ENCODE results near the gene CCDC185. TPM values are rescaled to one million over a fixed set of nuclear protein-coding genes. Genes with fewer than 3 reads are reported as not detected.

The CCDC185 gene
- total RNA-seq, 1 donor from 2014 or later: not detected

DNA sequence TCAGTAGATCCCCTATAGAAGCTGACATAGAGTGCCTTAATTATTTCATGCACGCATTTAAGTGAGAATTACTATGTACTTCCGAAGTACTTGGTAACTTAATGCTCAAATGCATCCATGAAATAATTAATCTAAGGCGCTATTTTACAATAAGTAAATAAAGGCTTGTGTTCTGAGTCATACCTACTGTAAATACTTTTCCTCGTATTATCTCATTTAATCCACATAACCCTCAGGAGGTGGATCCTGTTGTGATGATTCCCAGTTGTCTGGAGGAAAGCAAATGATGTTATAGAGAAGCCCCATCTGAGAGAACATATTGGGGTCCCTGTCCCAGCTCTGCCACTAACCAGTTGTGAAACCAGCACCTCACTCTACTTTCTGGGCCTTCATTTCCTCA, 45.6 kb upstream of the CCDC185 start:
- Mint-ChIP-seq H3K27me3 (ENCODE audit: unreplicated experiment) (peaks cover 3% of the 10 kb centered on the region), H3K36me3 (ENCODE audit: unreplicated experiment) (no peaks in the 10 kb centered on the region), H3K27ac (ENCODE audit: unreplicated experiment) (no peak overlapping the region), H3K9me3 (ENCODE audit: unreplicated experiment) (no peaks in the 10 kb centered on the region), H3K4me3 (ENCODE audit: unreplicated experiment) (no peak overlapping the region), H3K4me1 (ENCODE audit: unreplicated experiment) (no peaks in the 10 kb centered on the region)
- no peak for TF ChIP-seq CTCF (IDR thresholded peaks at IDR 0.05)
- DNase-seq (ENCODE audit: extremely low spot score, unreplicated experiment): no peak

DNA sequence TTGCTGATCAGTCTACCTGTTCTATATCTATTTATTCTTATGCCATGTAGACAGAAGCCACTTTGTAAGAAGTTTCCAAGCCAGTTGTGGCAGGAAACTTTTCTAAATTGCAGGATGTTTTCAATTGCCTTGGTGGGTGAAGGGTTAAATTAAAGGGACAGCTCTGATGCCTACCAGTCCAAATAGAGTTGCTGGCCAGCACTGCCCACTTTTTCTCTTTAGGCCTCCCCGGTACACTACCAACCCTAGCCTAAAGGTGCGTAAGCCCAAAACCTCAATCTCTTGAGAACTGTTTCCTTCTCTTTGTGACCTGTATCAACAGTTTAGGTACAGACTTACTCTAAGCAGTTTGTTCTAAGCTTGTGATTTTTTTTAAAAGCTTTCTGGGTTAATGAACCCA, 44.8 kb upstream of the CCDC185 start:
- H3K27me3 Mint-ChIP-seq (ENCODE audit: unreplicated experiment): peaks cover 3% of the 10 kb centered on the region
- no peaks in the 10 kb centered on the region for H3K36me3 Mint-ChIP-seq (ENCODE audit: unreplicated experiment)
- no peak overlapping the region for H3K27ac Mint-ChIP-seq (ENCODE audit: unreplicated experiment)
- no peak for DNase-seq (ENCODE audit: extremely low spot score, unreplicated experiment)
- H3K9me3 Mint-ChIP-seq (ENCODE audit: unreplicated experiment): no peaks in the 10 kb centered on the region
- H3K4me1 Mint-ChIP-seq (ENCODE audit: unreplicated experiment): no peaks in the 10 kb centered on the region
- TF ChIP-seq CTCF (IDR thresholded peaks at IDR 0.05): no peak
- H3K4me3 Mint-ChIP-seq (ENCODE audit: unreplicated experiment): no peak overlapping the region

GRCh38 chr1:223349241-223349640, 44.0 kb upstream of the CCDC185 start:
- H3K36me3 Mint-ChIP-seq (ENCODE audit: unreplicated experiment): no peaks in the 10 kb centered on the region
- H3K4me3 Mint-ChIP-seq (ENCODE audit: unreplicated experiment): no peak overlapping the region
- DNase-seq (ENCODE audit: extremely low spot score, unreplicated experiment): no peak
- no peaks in the 10 kb centered on the region for H3K4me1 Mint-ChIP-seq (ENCODE audit: unreplicated experiment)
- H3K9me3 Mint-ChIP-seq (ENCODE audit: unreplicated experiment): no peaks in the 10 kb centered on the region
- H3K27me3 Mint-ChIP-seq (ENCODE audit: unreplicated experiment): peaks cover 3% of the 10 kb centered on the region
- no peak overlapping the region for H3K27ac Mint-ChIP-seq (ENCODE audit: unreplicated experiment)
- no peak for TF ChIP-seq CTCF (IDR thresholded peaks at IDR 0.05)

DNA sequence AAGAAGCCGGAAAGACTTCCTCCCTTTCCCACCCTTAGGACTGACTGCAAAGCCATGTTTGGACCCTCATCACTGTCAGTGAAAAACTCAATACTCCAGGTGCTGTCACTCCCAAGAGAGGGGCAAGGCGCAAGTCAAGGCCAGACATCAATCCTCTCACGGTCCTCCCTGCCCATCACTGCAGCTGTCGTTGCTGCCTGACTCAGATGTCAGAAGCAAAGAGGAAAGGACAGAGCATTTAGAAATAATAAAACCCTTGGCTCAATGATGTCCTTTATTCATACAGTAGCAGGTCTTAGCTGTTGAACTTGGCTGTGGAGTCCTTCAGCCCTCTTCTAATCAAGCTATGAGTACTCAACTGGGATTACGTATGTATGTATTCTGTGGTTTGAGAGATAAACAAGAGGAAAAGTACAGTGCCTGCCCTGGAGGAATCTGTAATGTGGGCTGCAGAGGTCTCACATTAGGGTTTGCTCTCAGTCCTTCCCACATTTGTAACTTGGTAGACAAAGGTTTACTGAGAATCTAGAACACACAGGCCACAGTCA, 42.8 kb upstream of the CCDC185 start:
- no peak overlapping the region for H3K27ac Mint-ChIP-seq (ENCODE audit: unreplicated experiment)
- H3K27me3 Mint-ChIP-seq (ENCODE audit: unreplicated experiment): peaks cover 5% of the 10 kb centered on the region

GRCh38 chr1:223352944-223353343, 40.3 kb upstream of the CCDC185 start:
- DNase-seq (ENCODE audit: extremely low spot score, unreplicated experiment): no peak

More for the DNA sequence above, 42.8 kb upstream of the CCDC185 start:
- Mint-ChIP-seq H3K36me3 (ENCODE audit: unreplicated experiment) (no peaks in the 10 kb centered on the region), H3K4me3 (ENCODE audit: unreplicated experiment) (no peak overlapping the region), H3K9me3 (ENCODE audit: unreplicated experiment) (no peaks in the 10 kb centered on the region), H3K4me1 (ENCODE audit: unreplicated experiment) (no peaks in the 10 kb centered on the region)
- DNase-seq (ENCODE audit: extremely low spot score, unreplicated experiment): no peak
- no peak for TF ChIP-seq CTCF (IDR thresholded peaks at IDR 0.05)

More at GRCh38 chr1:223352944-223353343, 40.3 kb upstream of the CCDC185 start:
- no peak overlapping the region for H3K27ac Mint-ChIP-seq (ENCODE audit: unreplicated experiment)
- H3K9me3 Mint-ChIP-seq (ENCODE audit: unreplicated experiment): no peaks in the 10 kb centered on the region
- H3K4me3 Mint-ChIP-seq (ENCODE audit: unreplicated experiment): no peak overlapping the region
- no peaks in the 10 kb centered on the region for H3K4me1 Mint-ChIP-seq (ENCODE audit: unreplicated experiment)
- no peaks in the 10 kb centered on the region for H3K36me3 Mint-ChIP-seq (ENCODE audit: unreplicated experiment)
- TF ChIP-seq CTCF (IDR thresholded peaks at IDR 0.05): no peak
- H3K27me3 Mint-ChIP-seq (ENCODE audit: unreplicated experiment): peaks cover 16% of the 10 kb centered on the region

Data from osteocyte (in vitro differentiated cells).